Measurements from ENCODE around the gene CCBE1.

The CCBE1 gene

DNA sequence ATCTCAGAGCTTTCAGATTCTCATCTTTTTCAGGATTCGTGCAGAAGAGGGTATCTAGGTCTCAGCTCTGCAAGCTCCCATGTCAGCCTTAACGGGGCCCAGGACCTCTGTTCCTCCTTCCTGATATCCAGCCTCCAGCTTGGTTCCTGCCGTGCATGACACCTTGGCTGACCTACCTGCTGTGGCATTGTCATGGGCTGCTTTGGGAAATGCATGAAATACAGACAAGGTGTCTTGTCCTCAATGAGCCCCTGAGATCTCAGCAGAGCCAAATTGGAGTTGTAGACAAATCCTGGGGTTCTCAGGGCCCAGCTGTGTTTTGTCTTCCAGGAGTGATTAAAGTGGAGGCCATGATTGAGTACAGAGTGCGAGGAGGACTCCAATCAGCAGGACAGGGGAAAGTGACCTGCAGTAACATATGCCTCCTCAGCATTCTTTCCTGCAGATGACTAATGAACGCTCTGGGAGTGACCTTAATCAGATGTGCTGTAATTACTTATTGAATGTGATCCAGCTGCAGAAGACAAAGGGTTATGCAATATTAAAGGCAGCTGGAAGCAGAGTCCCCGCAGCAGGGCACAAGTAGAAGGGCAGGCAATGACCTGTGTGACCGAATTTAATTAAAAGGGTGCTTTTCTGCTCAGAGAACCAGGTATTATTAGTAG lies 141.1 kb downstream of the CCBE1 start:
- Histone ChIP-seq H3K27me3 (replicated peaks; ENCODE audit: control insufficient read depth, insufficient read depth, low read length, poor library complexity, severe bottlenecking) (no peaks in the 10 kb centered on the region), H3K36me3 (ENCODE audit: control insufficient read depth, insufficient read depth, low read length) (no peaks in the 10 kb centered on the region), H3K27ac (ENCODE audit: insufficient read depth, low read length, poor library complexity, severe bottlenecking) (no peak overlapping the region), H3K4me1 (ENCODE audit: control insufficient read depth, insufficient read depth, low read length, poor library complexity, severe bottlenecking) (no peaks in the 10 kb centered on the region), H3K9me3 (ENCODE audit: control insufficient read depth, low read length) (no peaks in the 10 kb centered on the region), H3K4me3 (ENCODE audit: insufficient read depth, low read depth, low read length, poor library complexity, severe bottlenecking) (no peak overlapping the region)
- no peak for DNase-seq

DNA sequence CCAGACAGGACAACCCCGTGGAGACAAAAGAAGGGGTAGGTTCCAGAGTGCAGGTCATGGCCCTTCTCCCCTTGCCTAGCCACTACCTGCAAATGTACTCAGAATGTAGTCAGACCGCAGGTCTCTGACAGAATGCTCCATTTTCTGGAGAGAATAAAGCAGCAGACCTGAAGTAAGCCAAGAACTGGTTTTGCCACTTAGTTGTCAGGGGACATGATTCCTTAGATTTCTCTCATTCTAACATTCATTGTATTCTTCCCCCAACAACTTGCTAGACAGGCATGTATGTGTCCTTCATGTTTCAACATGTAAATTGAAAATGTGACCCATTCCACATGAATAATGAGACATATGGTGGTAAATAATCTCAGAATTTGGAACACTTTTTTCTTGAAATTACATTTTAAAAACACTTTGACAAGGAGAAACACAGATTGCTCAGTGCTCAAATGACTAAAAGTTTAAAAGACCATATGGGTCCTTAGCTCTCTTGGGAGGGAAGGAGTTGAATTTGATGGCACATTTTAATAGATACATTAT lies 142.4 kb downstream of the CCBE1 start:
- Histone ChIP-seq H3K27ac (ENCODE audit: insufficient read depth, low read length, poor library complexity, severe bottlenecking) (no peak overlapping the region), H3K4me1 (ENCODE audit: control insufficient read depth, insufficient read depth, low read length, poor library complexity, severe bottlenecking) (no peaks in the 10 kb centered on the region), H3K9me3 (ENCODE audit: control insufficient read depth, low read length) (no peaks in the 10 kb centered on the region)

DNA sequence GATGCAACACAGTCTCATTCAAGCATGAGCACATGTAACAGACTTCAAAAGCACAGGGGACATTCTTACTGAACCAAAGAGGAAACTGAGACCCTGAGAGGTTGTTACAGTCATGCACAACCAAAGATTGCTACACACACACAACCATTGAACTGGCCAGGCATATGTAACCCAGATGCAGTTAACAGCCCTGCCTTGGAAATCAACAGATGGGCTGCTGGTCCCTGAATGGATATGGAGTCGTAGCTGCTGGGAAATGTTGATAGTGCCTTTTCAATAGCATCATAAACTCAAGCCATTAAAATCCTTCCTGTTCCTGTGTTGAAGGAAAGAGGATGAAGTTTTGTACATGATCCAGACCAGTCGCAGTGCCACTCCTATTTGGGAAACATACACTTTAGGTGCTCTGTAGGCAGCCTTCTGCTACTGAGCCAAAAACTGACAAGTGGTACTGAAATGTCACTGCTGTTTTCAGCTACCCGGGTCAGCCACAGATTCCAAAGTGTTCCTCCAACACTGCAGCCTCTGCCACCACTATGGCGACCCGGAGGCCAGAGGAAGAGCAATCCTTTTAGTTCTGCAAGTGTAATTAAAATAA lies 143.9 kb downstream of the CCBE1 start:
- Histone ChIP-seq H3K27me3 (replicated peaks; ENCODE audit: control insufficient read depth, insufficient read depth, low read length, poor library complexity, severe bottlenecking) (no peaks in the 10 kb centered on the region), H3K9me3 (ENCODE audit: control insufficient read depth, low read length) (no peaks in the 10 kb centered on the region), H3K36me3 (ENCODE audit: control insufficient read depth, insufficient read depth, low read length) (no peaks in the 10 kb centered on the region), H3K4me3 (ENCODE audit: insufficient read depth, low read depth, low read length, poor library complexity, severe bottlenecking) (no peak overlapping the region), H3K27ac (ENCODE audit: insufficient read depth, low read length, poor library complexity, severe bottlenecking) (no peak overlapping the region), H3K4me1 (ENCODE audit: control insufficient read depth, insufficient read depth, low read length, poor library complexity, severe bottlenecking) (no peaks in the 10 kb centered on the region)
- DNase-seq = no peak

More for the DNA sequence above, 142.4 kb downstream of the CCBE1 start:
- Histone ChIP-seq H3K27me3 (replicated peaks; ENCODE audit: control insufficient read depth, insufficient read depth, low read length, poor library complexity, severe bottlenecking) (no peaks in the 10 kb centered on the region), H3K36me3 (ENCODE audit: control insufficient read depth, insufficient read depth, low read length) (no peaks in the 10 kb centered on the region), H3K4me3 (ENCODE audit: insufficient read depth, low read depth, low read length, poor library complexity, severe bottlenecking) (no peak overlapping the region)
- DNase-seq = no peak

DNA sequence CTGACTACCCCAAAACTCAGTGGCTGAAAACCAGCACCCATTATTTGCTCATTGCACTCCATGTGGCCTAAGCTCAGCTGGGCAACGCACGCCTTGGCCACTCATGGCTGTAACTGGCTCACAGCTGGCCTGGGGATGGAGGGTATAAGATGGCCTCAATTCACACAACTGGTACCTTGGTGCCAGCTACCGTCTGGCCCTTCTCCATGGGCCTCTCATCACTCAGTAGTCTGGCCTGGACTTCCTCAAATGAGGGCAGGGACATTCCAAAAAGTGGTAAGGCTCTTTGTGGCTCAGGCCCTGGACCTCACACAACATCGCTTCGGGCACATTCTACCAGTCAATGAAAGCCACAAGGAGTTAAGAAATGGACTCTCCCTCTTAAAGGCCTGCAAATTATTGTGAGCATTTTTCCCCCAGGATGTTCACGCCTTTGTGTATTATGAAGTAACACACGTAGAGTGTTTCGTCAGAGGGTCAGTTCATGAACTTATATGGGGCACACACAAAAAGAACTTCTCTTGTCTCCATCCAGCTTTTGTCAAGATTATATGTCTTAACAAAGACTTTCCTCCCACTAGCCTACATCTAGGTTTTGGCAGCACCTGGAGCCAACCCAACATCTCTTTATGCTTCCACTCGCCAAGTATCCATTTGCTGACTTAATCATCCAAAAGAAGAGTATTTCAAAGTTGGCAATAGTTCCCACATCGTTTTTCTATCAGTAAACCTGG lies 145.2 kb downstream of the CCBE1 start:
- H3K27me3 ChIP-seq (replicated peaks; ENCODE audit: control insufficient read depth, insufficient read depth, low read length, poor library complexity, severe bottlenecking) = no peaks in the 10 kb centered on the region
- H3K27ac ChIP-seq (ENCODE audit: insufficient read depth, low read length, poor library complexity, severe bottlenecking) = no peak overlapping the region
- no peaks in the 10 kb centered on the region for H3K36me3 ChIP-seq (ENCODE audit: control insufficient read depth, insufficient read depth, low read length)
- H3K9me3 ChIP-seq (ENCODE audit: control insufficient read depth, low read length) = no peaks in the 10 kb centered on the region
- no peak overlapping the region for H3K4me3 ChIP-seq (ENCODE audit: insufficient read depth, low read depth, low read length, poor library complexity, severe bottlenecking)
- no peak for DNase-seq
- H3K4me1 ChIP-seq (ENCODE audit: control insufficient read depth, insufficient read depth, low read length, poor library complexity, severe bottlenecking) = no peaks in the 10 kb centered on the region

DNA sequence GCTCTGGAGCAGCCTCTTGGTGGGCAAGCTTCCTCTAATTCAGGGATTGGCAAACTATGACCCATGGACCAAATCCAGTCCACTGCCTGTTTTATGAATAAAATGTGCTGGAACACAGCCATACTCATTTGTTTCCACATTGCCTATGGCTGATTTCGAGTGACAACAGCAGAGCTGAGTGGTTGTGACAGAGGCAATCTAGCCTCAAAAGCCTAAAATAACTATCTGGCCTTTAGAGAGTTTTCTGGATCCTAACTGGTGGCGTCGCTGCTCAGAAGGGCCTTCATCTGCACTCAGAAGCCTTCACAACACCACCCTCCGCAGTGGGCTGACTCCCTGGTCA lies 147.1 kb downstream of the CCBE1 start:
- no peaks in the 10 kb centered on the region for H3K36me3 ChIP-seq (ENCODE audit: control insufficient read depth, insufficient read depth, low read length)
- no peaks in the 10 kb centered on the region for H3K27me3 ChIP-seq (replicated peaks; ENCODE audit: control insufficient read depth, insufficient read depth, low read length, poor library complexity, severe bottlenecking)
- H3K9me3 ChIP-seq (ENCODE audit: control insufficient read depth, low read length) = no peaks in the 10 kb centered on the region
- DNase-seq = no peak
- no peak overlapping the region for H3K27ac ChIP-seq (ENCODE audit: insufficient read depth, low read length, poor library complexity, severe bottlenecking)
- no peaks in the 10 kb centered on the region for H3K4me1 ChIP-seq (ENCODE audit: control insufficient read depth, insufficient read depth, low read length, poor library complexity, severe bottlenecking)
- no peak overlapping the region for H3K4me3 ChIP-seq (ENCODE audit: insufficient read depth, low read depth, low read length, poor library complexity, severe bottlenecking)

DNA sequence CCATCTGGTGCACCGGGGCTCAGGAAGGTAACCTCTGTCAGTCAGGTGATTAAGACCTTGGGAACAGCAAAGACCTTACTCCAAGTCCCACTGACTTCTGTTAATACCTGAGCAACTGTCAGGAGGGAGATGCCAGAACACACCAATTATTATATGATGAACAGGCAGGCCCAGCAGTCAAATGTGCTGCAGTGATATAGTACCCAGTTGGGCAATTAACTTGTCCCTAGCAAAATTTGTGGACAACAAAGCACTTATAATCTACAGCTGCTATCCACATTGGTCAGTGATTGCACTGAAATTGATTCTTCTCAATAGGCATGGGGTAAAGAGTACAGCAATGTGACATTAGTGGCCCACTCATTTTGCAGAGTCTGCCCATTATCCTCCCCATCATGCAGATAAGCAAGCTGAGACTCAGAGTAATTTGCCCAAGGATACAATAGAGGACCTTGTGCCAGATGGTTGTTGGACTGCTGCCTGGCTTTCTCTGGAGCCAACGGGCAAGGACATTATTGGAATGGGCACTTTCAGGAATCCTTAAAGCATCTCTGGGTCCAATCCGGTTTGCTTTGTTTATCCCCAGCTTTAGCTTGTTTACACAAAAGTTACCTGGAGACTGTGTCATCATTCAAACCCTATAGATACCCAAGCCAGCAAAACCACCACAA lies 147.6 kb downstream of the CCBE1 start:
- no peaks in the 10 kb centered on the region for H3K36me3 ChIP-seq (ENCODE audit: control insufficient read depth, insufficient read depth, low read length)
- no peaks in the 10 kb centered on the region for H3K9me3 ChIP-seq (ENCODE audit: control insufficient read depth, low read length)
- H3K4me3 ChIP-seq (ENCODE audit: insufficient read depth, low read depth, low read length, poor library complexity, severe bottlenecking) = no peak overlapping the region
- no peak overlapping the region for H3K27ac ChIP-seq (ENCODE audit: insufficient read depth, low read length, poor library complexity, severe bottlenecking)
- no peaks in the 10 kb centered on the region for H3K27me3 ChIP-seq (replicated peaks; ENCODE audit: control insufficient read depth, insufficient read depth, low read length, poor library complexity, severe bottlenecking)
- no peaks in the 10 kb centered on the region for H3K4me1 ChIP-seq (ENCODE audit: control insufficient read depth, insufficient read depth, low read length, poor library complexity, severe bottlenecking)
- DNase-seq = no peak

DNA sequence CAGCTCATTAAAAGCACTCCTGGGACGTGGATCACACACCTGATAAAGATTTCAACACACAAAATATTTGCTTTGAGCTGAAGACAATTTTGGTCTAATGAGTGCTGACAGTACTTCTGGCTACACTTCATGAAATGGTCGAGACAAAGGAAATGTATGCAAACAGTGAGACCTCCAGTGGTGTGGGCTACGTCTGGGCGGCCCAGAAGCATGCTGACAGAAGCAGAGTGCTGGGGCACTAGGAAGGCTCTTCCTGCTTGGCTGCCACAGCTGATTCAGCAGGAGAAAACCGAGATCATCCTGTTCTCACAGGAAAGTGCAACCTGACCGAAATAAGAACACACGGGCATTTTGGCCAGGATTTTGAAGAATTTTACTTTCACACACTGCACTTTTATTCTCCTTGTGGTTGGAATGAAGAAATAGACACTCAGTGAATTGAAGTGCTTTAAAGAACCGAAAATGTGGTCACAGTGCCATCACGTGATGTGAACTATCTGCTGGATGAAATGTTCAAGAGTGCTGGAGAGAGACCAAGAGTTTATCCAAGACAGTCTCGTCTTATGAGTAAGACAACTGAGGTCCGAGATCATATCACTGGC lies 149.5 kb downstream of the CCBE1 start:
- no peak for DNase-seq
- Histone ChIP-seq H3K9me3 (ENCODE audit: control insufficient read depth, low read length) (no peaks in the 10 kb centered on the region), H3K4me1 (ENCODE audit: control insufficient read depth, insufficient read depth, low read length, poor library complexity, severe bottlenecking) (no peaks in the 10 kb centered on the region), H3K4me3 (ENCODE audit: insufficient read depth, low read depth, low read length, poor library complexity, severe bottlenecking) (no peak overlapping the region), H3K36me3 (ENCODE audit: control insufficient read depth, insufficient read depth, low read length) (no peaks in the 10 kb centered on the region), H3K27ac (ENCODE audit: insufficient read depth, low read length, poor library complexity, severe bottlenecking) (no peak overlapping the region), H3K27me3 (replicated peaks; ENCODE audit: control insufficient read depth, insufficient read depth, low read length, poor library complexity, severe bottlenecking) (no peaks in the 10 kb centered on the region)

DNA sequence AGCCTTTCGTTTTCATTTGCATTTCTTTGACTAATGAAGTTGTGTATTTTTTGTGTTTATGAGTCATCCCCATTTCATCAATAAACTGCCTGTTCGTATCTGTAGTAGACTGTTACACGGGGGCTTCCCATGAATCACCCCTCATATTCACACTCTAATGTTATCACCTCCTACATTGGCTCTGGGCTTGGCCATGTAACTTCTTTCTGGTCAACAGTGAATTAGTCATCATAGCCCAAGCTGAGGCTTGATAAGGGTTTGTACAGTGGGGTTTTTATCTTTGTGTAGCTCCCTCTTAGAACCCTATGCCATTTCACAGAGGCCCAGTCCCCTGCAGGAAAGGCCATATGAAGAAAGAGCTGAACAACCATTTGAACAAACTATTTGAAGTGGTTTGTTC lies 151.0 kb downstream of the CCBE1 start:
- DNase-seq = no peak

DNA sequence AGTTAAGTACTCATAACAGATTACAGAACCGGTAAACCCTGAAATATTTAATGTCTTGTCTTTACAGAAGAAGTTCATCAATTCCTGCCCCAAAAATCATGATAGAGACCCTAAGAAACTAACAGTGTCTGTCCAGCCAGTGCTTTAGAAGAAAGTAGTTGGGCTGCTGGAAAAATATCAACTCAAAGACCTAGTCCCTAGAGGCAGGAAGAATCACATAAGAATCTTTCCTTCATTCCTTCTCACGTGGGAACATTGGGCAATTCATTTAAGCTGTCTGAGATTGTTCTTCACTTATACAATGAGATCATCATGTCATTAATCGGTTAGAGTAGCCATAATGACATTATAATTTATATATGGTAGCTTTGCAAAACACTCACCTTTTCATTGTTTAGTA lies 156.4 kb downstream of the CCBE1 start:
- H3K36me3 ChIP-seq (ENCODE audit: control insufficient read depth, insufficient read depth, low read length) = no peaks in the 10 kb centered on the region
- DNase-seq = no peak
- no peak overlapping the region for H3K27ac ChIP-seq (ENCODE audit: insufficient read depth, low read length, poor library complexity, severe bottlenecking)
- no peaks in the 10 kb centered on the region for H3K9me3 ChIP-seq (ENCODE audit: control insufficient read depth, low read length)
- H3K4me1 ChIP-seq (ENCODE audit: control insufficient read depth, insufficient read depth, low read length, poor library complexity, severe bottlenecking) = no peaks in the 10 kb centered on the region
- H3K4me3 ChIP-seq (ENCODE audit: insufficient read depth, low read depth, low read length, poor library complexity, severe bottlenecking) = no peak overlapping the region
- no peaks in the 10 kb centered on the region for H3K27me3 ChIP-seq (replicated peaks; ENCODE audit: control insufficient read depth, insufficient read depth, low read length, poor library complexity, severe bottlenecking)

More for the DNA sequence above, 151.0 kb downstream of the CCBE1 start:
- no peaks in the 10 kb centered on the region for H3K36me3 ChIP-seq (ENCODE audit: control insufficient read depth, insufficient read depth, low read length)
- no peak overlapping the region for H3K27ac ChIP-seq (ENCODE audit: insufficient read depth, low read length, poor library complexity, severe bottlenecking)
- no peak overlapping the region for H3K4me3 ChIP-seq (ENCODE audit: insufficient read depth, low read depth, low read length, poor library complexity, severe bottlenecking)
- no peaks in the 10 kb centered on the region for H3K9me3 ChIP-seq (ENCODE audit: control insufficient read depth, low read length)
- H3K27me3 ChIP-seq (replicated peaks; ENCODE audit: control insufficient read depth, insufficient read depth, low read length, poor library complexity, severe bottlenecking) = no peaks in the 10 kb centered on the region
- H3K4me1 ChIP-seq (ENCODE audit: control insufficient read depth, insufficient read depth, low read length, poor library complexity, severe bottlenecking) = no peaks in the 10 kb centered on the region
